SU-DHL-6 (cell line): Measurements from ENCODE around the gene RIMBP2.

Experiments used
- H2AFZ ChIP-seq: fragments of 200-600 bp; sonication (generic); 2 replicates; pipeline ENCODE4 v1.6.1; 2014; ENCODE audit warnings: low read depth, mild to moderate bottlenecking, moderate library complexity, mixed read lengths, antibody characterized with exemption, low read length; ENCODE audit not compliant: severe bottlenecking
- H3F3A ChIP-seq: fragments of 200-600 bp; shearing (Covaris generic); 2 replicates; pipeline ENCODE4 v1.6.0; 2016; ENCODE audit warnings: antibody characterized with exemption, mild to moderate bottlenecking; ENCODE audit not compliant: insufficient read depth
- H3K27ac ChIP-seq: fragments of 200-600 bp; sonication (generic); 2 replicates; pipeline ENCODE4 v1.5.1; 2016; ENCODE audit warnings: low read depth, mild to moderate bottlenecking, low read length, moderate library complexity, mixed read lengths
- H3K27me3 ChIP-seq: fragments of 200-600 bp; sonication (generic), shearing (Covaris generic); 2 replicates; pipeline ENCODE4 v1.6.0; 2014; ENCODE audit warnings: mild to moderate bottlenecking, low read length
- H3K36me3 ChIP-seq: fragments of 200-600 bp; sonication (generic); 2 replicates; pipeline ENCODE4 v1.6.1; 2014; ENCODE audit warnings: mild to moderate bottlenecking, low read length, mixed read lengths
- H3K4me2 ChIP-seq: fragments of 300-600, 200-600 bp; shearing (Covaris generic), sonication (generic); 2 replicates; pipeline ENCODE4 v1.6.0; 2014; ENCODE audit warnings: low read length, low read depth, mild to moderate bottlenecking; ENCODE audit not compliant: poor library complexity, severe bottlenecking
- H3K4me3 ChIP-seq: fragments of 200-600 bp; sonication (generic); 2 replicates; pipeline ENCODE4 v1.5.1; 2014; ENCODE audit warnings: antibody characterized with exemption, low read length, mild to moderate bottlenecking, mixed read lengths; ENCODE audit not compliant: insufficient read depth, poor library complexity, severe bottlenecking
- H3K79me2 ChIP-seq: fragments of 200-600 bp; sonication (generic); 2 replicates; pipeline ENCODE4 v1.6.1; 2014; ENCODE audit warnings: mild to moderate bottlenecking, low read length, moderate library complexity; ENCODE audit not compliant: insufficient read depth
- H3K9ac ChIP-seq: fragments of 200-600 bp; sonication (generic); 2 replicates; pipeline ENCODE4 v1.7.0; 2014; ENCODE audit warnings: mild to moderate bottlenecking, low read length
- H3K9me2 ChIP-seq: fragments of 200-600 bp; sonication (generic); replicated peaks from 2 replicates; pipeline ENCODE4 v1.6.1; 2014; ENCODE audit warnings: low read length; ENCODE audit not compliant: insufficient read depth
- H3K9me3 ChIP-seq: fragments of 200-600 bp; sonication (generic); 2 replicates; pipeline ENCODE4 v1.6.1; 2014; ENCODE audit warnings: low read length, mixed read lengths; ENCODE audit not compliant: insufficient read depth
- H4K20me1 ChIP-seq: fragments of 200-600 bp; sonication (generic); 2 replicates; pipeline ENCODE4 v1.6.1; 2014; ENCODE audit warnings: low read depth, mild to moderate bottlenecking, antibody characterized with exemption, low read length, moderate library complexity, mixed read lengths
- EZH2phosphoT487 ChIP-seq: fragments of 200-600 bp; sonication (generic), shearing (Covaris generic); conservative IDR thresholded peaks from 2 replicates; pipeline ENCODE4 v1.6.1; 2018; ENCODE audit warnings: mild to moderate bottlenecking, antibody characterized with exemption, low read length, moderate library complexity, mixed read lengths
- TF ChIP-seq, protein P1 (sequence below): fragments of 200-600 bp; sonication (generic); IDR thresholded peaks from one replicate; pipeline ENCODE4 v1.5.1; 2017; ENCODE audit warnings: antibody characterized with exemption, mild to moderate bottlenecking, low read length, moderate library complexity; ENCODE audit not compliant: insufficient read depth, poor library complexity, severe bottlenecking

RIMBP2 gene

GRCh38 chr12:130650131-130650530 is 66.0 kb downstream of the RIMBP2 start:
- Histone ChIP-seq H4K20me1 (no peaks in the 10 kb centered on the region), H2AFZ (no peak overlapping the region), H3K4me3 (no peak overlapping the region), H3K9ac (no peak overlapping the region), H3K9me2 (no peaks in the 10 kb centered on the region), H3K4me2 (no peak overlapping the region), H3K36me3 (no peaks in the 10 kb centered on the region), H3K27me3 (no peaks in the 10 kb centered on the region), H3K27ac (no peak overlapping the region), H3F3A (no peaks in the 10 kb centered on the region), H3K79me2 (no peaks in the 10 kb centered on the region), H3K9me3 (no peaks in the 10 kb centered on the region)
- no peak for TF ChIP-seq EZH2phosphoT487
- TF ChIP-seq, protein P1, sequence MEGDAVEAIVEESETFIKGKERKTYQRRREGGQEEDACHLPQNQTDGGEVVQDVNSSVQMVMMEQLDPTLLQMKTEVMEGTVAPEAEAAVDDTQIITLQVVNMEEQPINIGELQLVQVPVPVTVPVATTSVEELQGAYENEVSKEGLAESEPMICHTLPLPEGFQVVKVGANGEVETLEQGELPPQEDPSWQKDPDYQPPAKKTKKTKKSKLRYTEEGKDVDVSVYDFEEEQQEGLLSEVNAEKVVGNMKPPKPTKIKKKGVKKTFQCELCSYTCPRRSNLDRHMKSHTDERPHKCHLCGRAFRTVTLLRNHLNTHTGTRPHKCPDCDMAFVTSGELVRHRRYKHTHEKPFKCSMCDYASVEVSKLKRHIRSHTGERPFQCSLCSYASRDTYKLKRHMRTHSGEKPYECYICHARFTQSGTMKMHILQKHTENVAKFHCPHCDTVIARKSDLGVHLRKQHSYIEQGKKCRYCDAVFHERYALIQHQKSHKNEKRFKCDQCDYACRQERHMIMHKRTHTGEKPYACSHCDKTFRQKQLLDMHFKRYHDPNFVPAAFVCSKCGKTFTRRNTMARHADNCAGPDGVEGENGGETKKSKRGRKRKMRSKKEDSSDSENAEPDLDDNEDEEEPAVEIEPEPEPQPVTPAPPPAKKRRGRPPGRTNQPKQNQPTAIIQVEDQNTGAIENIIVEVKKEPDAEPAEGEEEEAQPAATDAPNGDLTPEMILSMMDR, result no peak

- Histone ChIP-seq H3K9me3 (no peaks in the 10 kb centered on the region), H3F3A (no peaks in the 10 kb centered on the region), H2AFZ (no peak overlapping the region), H3K9me2 (no peaks in the 10 kb centered on the region), H3K79me2 (no peaks in the 10 kb centered on the region), H4K20me1 (no peaks in the 10 kb centered on the region), H3K9ac (no peak overlapping the region), H3K4me3 (no peak overlapping the region), H3K36me3 (no peaks in the 10 kb centered on the region), H3K27me3 (no peaks in the 10 kb centered on the region), H3K4me2 (no peak overlapping the region), H3K27ac (no peak overlapping the region)
- TF ChIP-seq, protein P1, result no peak
- no peak for TF ChIP-seq EZH2phosphoT487
Measured at GRCh38 chr12:130649101-130650045, 66.7 kb downstream of the RIMBP2 start.

GRCh38 chr12:130647814-130648213 is 68.3 kb downstream of the RIMBP2 start:
- H3K27ac ChIP-seq, result no peak overlapping the region
- H4K20me1 ChIP-seq, result no peaks in the 10 kb centered on the region
- H2AFZ ChIP-seq, result no peak overlapping the region
- no peaks in the 10 kb centered on the region for H3K27me3 ChIP-seq
- no peaks in the 10 kb centered on the region for H3K79me2 ChIP-seq
- H3K4me3 ChIP-seq, result no peak overlapping the region
- no peak for TF ChIP-seq EZH2phosphoT487
- TF ChIP-seq, protein P1, result no peak
- H3K9me2 ChIP-seq, result no peaks in the 10 kb centered on the region
- no peaks in the 10 kb centered on the region for H3F3A ChIP-seq
- H3K9ac ChIP-seq, result no peak overlapping the region
- no peaks in the 10 kb centered on the region for H3K36me3 ChIP-seq
- no peak overlapping the region for H3K4me2 ChIP-seq
- H3K9me3 ChIP-seq, result no peaks in the 10 kb centered on the region
